ENCODE results near the gene PRDM13. TPM values are rescaled to one million over a fixed set of nuclear protein-coding genes. Genes with fewer than 3 reads are reported as not detected.

The PRDM13 gene
- total and polyA plus RNA-seq, 10 of the 15 experiments (the other 5 are each of a cell fraction or from before 2014, with no cell fraction given), result 0.02 to 0.15 (median 0.03) TPM; not detected in 6

DNA sequence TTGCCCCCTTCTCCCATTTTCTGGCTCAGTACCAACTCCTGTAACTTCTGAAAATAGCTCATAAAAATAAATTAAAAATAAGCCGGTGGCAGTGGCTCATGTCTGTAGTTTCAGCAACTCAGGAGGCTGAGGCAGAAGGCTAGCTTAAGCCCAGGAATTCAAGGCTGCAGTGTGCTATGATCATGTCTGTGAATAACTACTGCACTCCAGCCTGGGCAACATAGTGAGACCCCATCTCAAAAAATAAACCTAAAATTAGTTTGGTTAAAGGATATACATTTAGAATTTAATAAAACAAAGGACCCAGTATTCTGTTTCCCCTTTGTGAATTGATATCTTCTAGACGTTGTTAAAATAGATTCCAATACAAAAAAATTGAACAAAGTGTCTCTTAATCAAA lies 10.5 kb downstream of the PRDM13 start (continued):
- TF ChIP-seq, protein P1, sequence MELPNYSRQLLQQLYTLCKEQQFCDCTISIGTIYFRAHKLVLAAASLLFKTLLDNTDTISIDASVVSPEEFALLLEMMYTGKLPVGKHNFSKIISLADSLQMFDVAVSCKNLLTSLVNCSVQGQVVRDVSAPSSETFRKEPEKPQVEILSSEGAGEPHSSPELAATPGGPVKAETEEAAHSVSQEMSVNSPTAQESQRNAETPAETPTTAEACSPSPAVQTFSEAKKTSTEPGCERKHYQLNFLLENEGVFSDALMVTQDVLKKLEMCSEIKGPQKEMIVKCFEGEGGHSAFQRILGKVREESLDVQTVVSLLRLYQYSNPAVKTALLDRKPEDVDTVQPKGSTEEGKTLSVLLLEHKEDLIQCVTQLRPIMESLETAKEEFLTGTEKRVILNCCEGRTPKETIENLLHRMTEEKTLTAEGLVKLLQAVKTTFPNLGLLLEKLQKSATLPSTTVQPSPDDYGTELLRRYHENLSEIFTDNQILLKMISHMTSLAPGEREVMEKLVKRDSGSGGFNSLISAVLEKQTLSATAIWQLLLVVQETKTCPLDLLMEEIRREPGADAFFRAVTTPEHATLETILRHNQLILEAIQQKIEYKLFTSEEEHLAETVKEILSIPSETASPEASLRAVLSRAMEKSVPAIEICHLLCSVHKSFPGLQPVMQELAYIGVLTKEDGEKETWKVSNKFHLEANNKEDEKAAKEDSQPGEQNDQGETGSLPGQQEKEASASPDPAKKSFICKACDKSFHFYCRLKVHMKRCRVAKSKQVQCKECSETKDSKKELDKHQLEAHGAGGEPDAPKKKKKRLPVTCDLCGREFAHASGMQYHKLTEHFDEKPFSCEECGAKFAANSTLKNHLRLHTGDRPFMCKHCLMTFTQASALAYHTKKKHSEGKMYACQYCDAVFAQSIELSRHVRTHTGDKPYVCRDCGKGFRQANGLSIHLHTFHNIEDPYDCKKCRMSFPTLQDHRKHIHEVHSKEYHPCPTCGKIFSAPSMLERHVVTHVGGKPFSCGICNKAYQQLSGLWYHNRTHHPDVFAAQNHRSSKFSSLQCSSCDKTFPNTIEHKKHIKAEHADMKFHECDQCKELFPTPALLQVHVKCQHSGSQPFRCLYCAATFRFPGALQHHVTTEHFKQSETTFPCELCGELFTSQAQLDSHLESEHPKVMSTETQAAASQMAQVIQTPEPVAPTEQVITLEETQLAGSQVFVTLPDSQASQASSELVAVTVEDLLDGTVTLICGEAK (IDR thresholded peaks at IDR 0.05; ENCODE audit: borderline replicate concordance), result no peak
- TF ChIP-seq, protein P2, sequence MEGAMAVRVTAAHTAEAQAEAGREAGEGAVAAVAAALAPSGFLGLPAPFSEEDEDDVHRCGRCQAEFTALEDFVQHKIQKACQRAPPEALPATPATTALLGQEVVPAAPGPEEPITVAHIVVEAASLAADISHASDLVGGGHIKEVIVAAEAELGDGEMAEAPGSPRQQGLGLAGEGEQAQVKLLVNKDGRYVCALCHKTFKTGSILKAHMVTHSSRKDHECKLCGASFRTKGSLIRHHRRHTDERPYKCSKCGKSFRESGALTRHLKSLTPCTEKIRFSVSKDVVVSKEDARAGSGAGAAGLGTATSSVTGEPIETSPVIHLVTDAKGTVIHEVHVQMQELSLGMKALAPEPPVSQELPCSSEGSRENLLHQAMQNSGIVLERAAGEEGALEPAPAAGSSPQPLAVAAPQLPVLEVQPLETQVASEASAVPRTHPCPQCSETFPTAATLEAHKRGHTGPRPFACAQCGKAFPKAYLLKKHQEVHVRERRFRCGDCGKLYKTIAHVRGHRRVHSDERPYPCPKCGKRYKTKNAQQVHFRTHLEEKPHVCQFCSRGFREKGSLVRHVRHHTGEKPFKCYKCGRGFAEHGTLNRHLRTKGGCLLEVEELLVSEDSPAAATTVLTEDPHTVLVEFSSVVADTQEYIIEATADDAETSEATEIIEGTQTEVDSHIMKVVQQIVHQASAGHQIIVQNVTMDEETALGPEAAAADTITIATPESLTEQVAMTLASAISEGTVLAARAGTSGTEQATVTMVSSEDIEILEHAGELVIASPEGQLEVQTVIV (IDR thresholded peaks at IDR 0.05; ENCODE audit: borderline replicate concordance, partially characterized antibody), result no peak
- TF ChIP-seq RAD51 (IDR thresholded peaks at IDR 0.05), result no peak
- TF ChIP-seq, protein P3, sequence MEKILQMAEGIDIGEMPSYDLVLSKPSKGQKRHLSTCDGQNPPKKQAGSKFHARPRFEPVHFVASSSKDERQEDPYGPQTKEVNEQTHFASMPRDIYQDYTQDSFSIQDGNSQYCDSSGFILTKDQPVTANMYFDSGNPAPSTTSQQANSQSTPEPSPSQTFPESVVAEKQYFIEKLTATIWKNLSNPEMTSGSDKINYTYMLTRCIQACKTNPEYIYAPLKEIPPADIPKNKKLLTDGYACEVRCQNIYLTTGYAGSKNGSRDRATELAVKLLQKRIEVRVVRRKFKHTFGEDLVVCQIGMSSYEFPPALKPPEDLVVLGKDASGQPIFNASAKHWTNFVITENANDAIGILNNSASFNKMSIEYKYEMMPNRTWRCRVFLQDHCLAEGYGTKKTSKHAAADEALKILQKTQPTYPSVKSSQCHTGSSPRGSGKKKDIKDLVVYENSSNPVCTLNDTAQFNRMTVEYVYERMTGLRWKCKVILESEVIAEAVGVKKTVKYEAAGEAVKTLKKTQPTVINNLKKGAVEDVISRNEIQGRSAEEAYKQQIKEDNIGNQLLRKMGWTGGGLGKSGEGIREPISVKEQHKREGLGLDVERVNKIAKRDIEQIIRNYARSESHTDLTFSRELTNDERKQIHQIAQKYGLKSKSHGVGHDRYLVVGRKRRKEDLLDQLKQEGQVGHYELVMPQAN (conservative IDR thresholded peaks at IDR 0.05), result no peak
- no peak for TF ChIP-seq YBX1 (IDR thresholded peaks at IDR 0.05)

Measured in GM12878 (cell line).